B cell (primary cell): Measurements from ENCODE around the gene DDAH2. TPM values are rescaled to one million over a fixed set of nuclear protein-coding genes. Genes with fewer than 3 reads are reported as not detected.
A peak's percentile ranks its signal among the peaks of the same experiment; 100 is the strongest.

Source experiments
- ATAC-seq: fragments of 200-7000 bp; cut with Tn5 transposase; one replicate; pipeline ENCODE4 v1.10.0; 2021; ENCODE audit warnings: low read depth, mild to moderate bottlenecking, moderate number of reproducible peaks, moderate library complexity
- CTCF ChIA-PET: fragments of 350-600 bp; sonication (Branson Sonifier 250); formaldehyde crosslinking; loops from one replicate; lab custom pipeline; 2021; ENCODE audit warnings: antibody characterized with exemption, inconsistent platforms; lab: Charles Lee
- POLR2A ChIA-PET: fragments of 350-600 bp; sonication (Branson Sonifier 250); formaldehyde crosslinking; loops from one replicate; lab custom pipeline; 2021; ENCODE audit warnings: antibody characterized with exemption; lab: Charles Lee
- DNase-seq: peaks from one replicate; pipeline ENCODE4 v3.0.0; 2013
- H2AFZ ChIP-seq: 2 replicates; pipeline ENCODE4 v1.6.1; 2012; ENCODE audit warnings: mild to moderate bottlenecking, low read depth, low read length; ENCODE audit not compliant: insufficient read depth, poor library complexity, severe bottlenecking
- H3K27ac ChIP-seq, 2 donors: 1 replicate in 1 of 2; 2 replicates in 1 of 2; pipeline ENCODE4 v1.5.1; 2012 to 2013; ENCODE audit warnings: low read length in 2 of 2, mild to moderate bottlenecking in 2 of 2, moderate library complexity in 1 of 2
- H3K27me3 ChIP-seq, 4 experiments: fragments of 200-600 bp in 1 of 4; sonication (generic) in 1 of 4; replicated peaks in 1 of 4; 1 replicate in 2 of 4; 2 replicates in 2 of 4; pipeline versions ENCODE4 v1.6.1 to v1.7.0; 2013 to 2016; ENCODE audit warnings: low read length in 3 of 4, mild to moderate bottlenecking in 2 of 4, mixed read lengths in 1 of 4, moderate library complexity in 1 of 4; ENCODE audit not compliant: insufficient read depth in 4 of 4, control insufficient read depth in 3 of 4; ENCODE audit errors: control extremely low read depth in 1 of 4
- H3K36me3 ChIP-seq, 2 experiments: replicated peaks in 1 of 2; 1 replicate in 1 of 2; 2 replicates in 1 of 2; pipeline versions ENCODE4 v1.6.1 to v1.7.1; 2013; ENCODE audit warnings: low read length in 1 of 2; ENCODE audit not compliant: insufficient read depth in 2 of 2, control insufficient read depth in 1 of 2; ENCODE audit errors: control extremely low read depth in 1 of 2, extremely low read depth in 1 of 2
- H3K4me1 ChIP-seq, 2 donors: fragments of 200-600 bp in 1 of 2; sonication (generic) in 1 of 2; 1 replicate in 1 of 2; 2 replicates in 1 of 2; pipeline versions ENCODE4 v1.5.1 to v1.6.1; 2013 to 2017; ENCODE audit warnings: low read length in 2 of 2; ENCODE audit not compliant: control insufficient read depth in 2 of 2, insufficient read depth in 2 of 2
- H3K4me2 ChIP-seq: replicated peaks from 2 replicates; pipeline ENCODE3; 2012; ENCODE audit warnings: mild to moderate bottlenecking, low read depth, low read length; ENCODE audit not compliant: poor library complexity, severe bottlenecking
- H3K4me3 ChIP-seq, 5 experiments: fragments of 200-600 bp in 1 of 5; sonication (generic) in 1 of 5; 1 replicate in 3 of 5; 2 replicates in 2 of 5; pipeline versions ENCODE4 v1.5.1 to v1.7.0; 2011 to 2016; ENCODE audit warnings: low read length in 4 of 5, mild to moderate bottlenecking in 4 of 5, low read depth in 2 of 5, control low read depth in 1 of 5, moderate library complexity in 1 of 5; ENCODE audit not compliant: insufficient read depth in 1 of 5; ENCODE audit errors: control extremely low read depth in 1 of 5, extremely low read depth in 1 of 5
- H3K79me2 ChIP-seq: fragments of 200-600 bp; sonication (generic); one replicate; pipeline ENCODE4 v1.6.0; 2016; ENCODE audit warnings: low read length; ENCODE audit not compliant: control insufficient read depth, insufficient read depth
- H3K9ac ChIP-seq: fragments of 200-600 bp; sonication (generic); 2 replicates; pipeline ENCODE4 v1.6.1; 2017; ENCODE audit warnings: mild to moderate bottlenecking, low read length, moderate library complexity
- H3K9me3 ChIP-seq, 3 donors: one replicate each; pipeline versions ENCODE4 v1.6.1 to v1.7.1; 2013; ENCODE audit warnings: low read length in 2 of 3; ENCODE audit not compliant: control insufficient read depth in 2 of 3, insufficient read depth in 1 of 3; ENCODE audit errors: control extremely low read depth in 1 of 3
- H4K20me1 ChIP-seq: 2 replicates; pipeline ENCODE4 v1.6.0; 2012; ENCODE audit warnings: mild to moderate bottlenecking, low read length; ENCODE audit not compliant: insufficient read depth, control insufficient read depth, poor library complexity, severe bottlenecking
- H3K27ac Mint-ChIP-seq: one replicate; pipeline ENCODE4 v1.8.0; 2021; ENCODE audit warnings: mixed read lengths
- H3K27me3 Mint-ChIP-seq: one replicate; pipeline ENCODE4 v1.8.0; 2021; ENCODE audit warnings: mixed read lengths
- H3K4me1 Mint-ChIP-seq: one replicate; pipeline ENCODE4 v1.8.0; 2021; ENCODE audit warnings: mixed read lengths
- H3K4me3 Mint-ChIP-seq: one replicate; pipeline ENCODE4 v1.8.0; 2021; ENCODE audit warnings: mixed read lengths
- H3K9me3 Mint-ChIP-seq: one replicate; pipeline ENCODE4 v1.8.0; 2022; ENCODE audit warnings: mixed read lengths; ENCODE audit not compliant: insufficient read depth
- EZH2 ChIP-seq: IDR thresholded peaks from 2 replicates; pipeline ENCODE4 v1.6.1; 2012; ENCODE audit warnings: borderline replicate concordance, low read depth, mild to moderate bottlenecking, moderate library complexity, low read length; ENCODE audit not compliant: insufficient read depth, poor library complexity, severe bottlenecking
- WGBS: methylation state at CpG from one replicate; pipeline ENCODE4 v1.1.5; 2013; ENCODE audit warnings: missing lambda C conversion rate; ENCODE audit not compliant: insufficient coverage; 5-methylcytosine and 5-hydroxymethylcytosine counted together
- intact Hi-C: fragments of 100-400 bp; cut with micrococcal nuclease; formaldehyde crosslinking; loops from one replicate; pipeline ENCODE4 v1.10.0; 2022
- polyA plus RNA-seq: library from polyadenylated mRNA; depleted of rRNA; stranded (reverse); fragments of >200 nt; gene quantifications from 2 replicates; pipeline ENCODE4 v1.2.3, GENCODE V29; 2012
- total RNA-seq, 2 donors: library from RNA; stranded (reverse); fragments of 120-200 nt in 1 of 2; gene quantifications; 1 replicate in 1 of 2; 2 replicates in 1 of 2; pipeline versions ENCODE4 v1.2.3 to v1.2.4, GENCODE V29; 2013 to 2022
- TF ChIP-seq, protein P1 (sequence below): fragments of 200-600 bp; IDR thresholded peaks from one replicate; pipeline ENCODE4 v1.8.0; 2022; ENCODE audit warnings: antibody characterized with exemption, mild to moderate bottlenecking

DDAH2 gene
- total and polyA plus RNA-seq, 2 donors (not counting 1 experiment from before 2014, with no cell fraction given) = 59.2 to 87.2 TPM

DNA sequence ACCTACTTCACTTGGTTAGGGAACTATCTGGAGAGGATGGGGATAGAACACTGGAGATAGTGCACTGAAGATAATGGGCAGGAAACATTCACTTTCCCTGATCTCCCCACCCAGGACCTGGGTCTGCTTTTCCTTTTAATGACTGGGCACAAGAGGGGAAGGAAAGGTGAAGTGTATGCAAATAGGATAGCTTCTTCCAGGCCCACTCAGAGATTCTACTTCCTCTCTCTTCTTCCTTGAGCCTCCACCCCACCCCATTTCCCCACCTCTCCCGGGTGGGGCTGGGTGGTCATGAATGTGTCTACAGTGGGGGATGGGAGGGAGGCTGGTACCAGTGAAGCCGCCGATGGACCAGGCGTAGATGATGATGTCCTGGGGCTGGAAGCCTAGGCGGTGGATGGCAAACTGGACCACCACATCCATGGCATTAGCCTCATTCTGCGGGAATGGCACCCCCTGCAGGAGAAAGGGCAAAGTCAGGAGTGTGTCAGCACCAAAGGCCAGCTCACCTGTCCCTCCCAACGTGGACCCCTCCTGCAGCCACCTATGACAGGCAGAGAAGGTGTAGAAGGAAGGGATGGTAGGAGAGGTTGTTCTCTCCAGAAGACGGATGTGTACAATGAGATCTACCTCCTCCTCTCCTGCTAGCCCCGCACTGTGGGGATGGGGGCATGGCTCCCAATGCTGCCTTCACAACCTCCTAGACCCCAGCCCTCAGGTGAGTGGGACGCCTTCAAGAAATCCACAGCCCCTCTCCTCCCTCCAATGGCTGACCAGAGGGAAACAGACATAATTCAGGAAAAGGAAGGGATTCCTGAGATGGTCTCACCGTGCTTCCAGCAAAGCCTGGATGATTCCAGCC lies 39.6 kb downstream of the DDAH2 start:
- peaks cover 17% of the 10 kb centered on the region for H3K4me1 Mint-ChIP-seq
- peak overlapping the region in 1 of 2 donors; percentile 32 for H3K27ac ChIP-seq
- POLR2A ChIA-PET = interaction anchor here (0.5 kb wide), 1 partner anchor 160 kb away, joined by 6 read pairs; no protein-coding TSS in a partner anchor
- H3K27me3 ChIP-seq = no peaks in the 10 kb centered on the region
- ATAC-seq (no peak), DNase-seq (no peak)
- H2AFZ ChIP-seq = no peak overlapping the region
- no peaks in the 10 kb centered on the region for H4K20me1 ChIP-seq
- H3K27me3 Mint-ChIP-seq = no peaks in the 10 kb centered on the region
- intact Hi-C loops = no loop called here
- peak overlapping the region; percentile 36 for H3K4me2 ChIP-seq
- 96% methylated on average over 6 of the region's 11 CpGs for WGBS
- no peaks in the 10 kb centered on the region for H3K79me2 ChIP-seq
- H3K4me1 ChIP-seq = peaks cover 10 to 18% of the 10 kb centered on the region in 2 donors
- H3K4me3 ChIP-seq = no peak overlapping the region
- no peaks in the 10 kb centered on the region for H3K9me3 ChIP-seq
- no peak overlapping the region for H3K4me3 Mint-ChIP-seq
- H3K9me3 Mint-ChIP-seq = no peaks in the 10 kb centered on the region
- H3K27ac Mint-ChIP-seq = peak overlapping the region; percentile 56
- TF ChIP-seq, protein P1, sequence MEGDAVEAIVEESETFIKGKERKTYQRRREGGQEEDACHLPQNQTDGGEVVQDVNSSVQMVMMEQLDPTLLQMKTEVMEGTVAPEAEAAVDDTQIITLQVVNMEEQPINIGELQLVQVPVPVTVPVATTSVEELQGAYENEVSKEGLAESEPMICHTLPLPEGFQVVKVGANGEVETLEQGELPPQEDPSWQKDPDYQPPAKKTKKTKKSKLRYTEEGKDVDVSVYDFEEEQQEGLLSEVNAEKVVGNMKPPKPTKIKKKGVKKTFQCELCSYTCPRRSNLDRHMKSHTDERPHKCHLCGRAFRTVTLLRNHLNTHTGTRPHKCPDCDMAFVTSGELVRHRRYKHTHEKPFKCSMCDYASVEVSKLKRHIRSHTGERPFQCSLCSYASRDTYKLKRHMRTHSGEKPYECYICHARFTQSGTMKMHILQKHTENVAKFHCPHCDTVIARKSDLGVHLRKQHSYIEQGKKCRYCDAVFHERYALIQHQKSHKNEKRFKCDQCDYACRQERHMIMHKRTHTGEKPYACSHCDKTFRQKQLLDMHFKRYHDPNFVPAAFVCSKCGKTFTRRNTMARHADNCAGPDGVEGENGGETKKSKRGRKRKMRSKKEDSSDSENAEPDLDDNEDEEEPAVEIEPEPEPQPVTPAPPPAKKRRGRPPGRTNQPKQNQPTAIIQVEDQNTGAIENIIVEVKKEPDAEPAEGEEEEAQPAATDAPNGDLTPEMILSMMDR = no peak
- TF ChIP-seq EZH2 = no peak
- H3K9ac ChIP-seq = no peak overlapping the region
- H3K36me3 ChIP-seq = peaks cover 0 to 81% of the 10 kb centered on the region in 2 experiments
- CTCF ChIA-PET = no interaction called here
